Measurements from ENCODE around the gene TNFSF12. TPM values are rescaled to one million over a fixed set of nuclear protein-coding genes. Genes with fewer than 3 reads are reported as not detected.
"Not testable (repeated sequence)": the region's sequence is repeated elsewhere in the genome, so short reads cannot be mapped to it uniquely, and the experiment has no call there.

TNFSF12 gene
- total RNA-seq, 1 donor from 2014 or later, result 3.4 TPM

DNA sequence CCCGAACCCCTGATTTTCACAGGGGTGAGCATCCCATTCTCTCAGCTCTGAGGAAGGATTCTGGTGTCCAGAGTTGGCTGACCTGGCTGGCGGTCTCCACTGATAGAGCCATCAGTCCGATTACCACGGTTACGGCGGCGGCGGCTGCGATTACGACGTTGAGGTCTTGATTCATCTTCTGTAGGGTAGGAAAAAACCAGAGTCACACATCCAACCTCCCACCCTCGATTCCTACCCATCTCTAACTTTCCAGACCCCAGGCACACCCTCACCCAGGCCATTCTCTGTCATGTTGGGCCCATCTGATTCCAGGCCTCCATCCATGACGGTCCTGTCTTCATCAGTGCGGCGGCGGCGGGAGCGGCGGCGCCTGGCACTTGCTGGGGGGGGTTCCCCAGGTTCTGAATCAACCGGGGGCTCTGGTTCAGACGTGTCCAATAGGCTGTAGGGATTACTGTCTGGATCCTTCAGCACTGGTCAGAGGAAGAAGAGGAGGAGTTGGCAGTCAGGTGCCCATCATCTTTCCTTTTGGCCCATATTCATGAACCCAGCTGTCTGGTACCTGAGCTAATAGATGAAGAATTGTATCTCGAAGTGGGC lies 43.7 kb downstream of the TNFSF12 start:
- H3K9ac ChIP-seq (ENCODE audit: low read length), result no peak overlapping the region
- H3K27ac Mint-ChIP-seq (ENCODE audit: unreplicated experiment), result peak overlapping the region; percentile 20
- peaks cover 30% of the 10 kb centered on the region for H3K36me3 Mint-ChIP-seq (ENCODE audit: low read depth, unreplicated experiment)
- FAIRE-seq (no peak), DNase-seq (ENCODE audit: low read depth) (no peak)
- no peak overlapping the region for H3K27ac ChIP-seq (ENCODE audit: low read depth, low read length)
- no peaks in the 10 kb centered on the region for H3K27me3 ChIP-seq (ENCODE audit: insufficient read depth, low read length)
- peaks cover 44% of the 10 kb centered on the region for H3K36me3 ChIP-seq (ENCODE audit: insufficient read depth, low read length)
- peaks cover 38% of the 10 kb centered on the region for H3K4me1 ChIP-seq (ENCODE audit: insufficient read depth, low read length)
- H4K20me1 ChIP-seq (ENCODE audit: insufficient read depth, low read length), result peaks cover 44% of the 10 kb centered on the region
- H3K4me3 ChIP-seq (ENCODE audit: insufficient read depth, low read depth, low read length), result no peak overlapping the region
- H3K79me2 ChIP-seq (ENCODE audit: insufficient read depth, low read length), result peaks cover 20% of the 10 kb centered on the region
- H3K4me3 Mint-ChIP-seq (ENCODE audit: unreplicated experiment), result peak overlapping the region; percentile 54
- no peak overlapping the region for H3K4me2 ChIP-seq (ENCODE audit: low read length)
- H2AFZ ChIP-seq (ENCODE audit: low read depth, low read length), result no peak overlapping the region
- peaks cover 27% of the 10 kb centered on the region for H3K4me1 Mint-ChIP-seq (ENCODE audit: low read depth, unreplicated experiment)
- H3K9me3 Mint-ChIP-seq (ENCODE audit: unreplicated experiment), result no peaks in the 10 kb centered on the region
- no peaks in the 10 kb centered on the region for H3K9me3 ChIP-seq (ENCODE audit: insufficient read depth, low read depth, low read length)
- no peak for TF ChIP-seq EZH2 (IDR thresholded peaks at IDR 0.05; ENCODE audit: insufficient read depth, low read length)
- TF ChIP-seq, protein P1, sequence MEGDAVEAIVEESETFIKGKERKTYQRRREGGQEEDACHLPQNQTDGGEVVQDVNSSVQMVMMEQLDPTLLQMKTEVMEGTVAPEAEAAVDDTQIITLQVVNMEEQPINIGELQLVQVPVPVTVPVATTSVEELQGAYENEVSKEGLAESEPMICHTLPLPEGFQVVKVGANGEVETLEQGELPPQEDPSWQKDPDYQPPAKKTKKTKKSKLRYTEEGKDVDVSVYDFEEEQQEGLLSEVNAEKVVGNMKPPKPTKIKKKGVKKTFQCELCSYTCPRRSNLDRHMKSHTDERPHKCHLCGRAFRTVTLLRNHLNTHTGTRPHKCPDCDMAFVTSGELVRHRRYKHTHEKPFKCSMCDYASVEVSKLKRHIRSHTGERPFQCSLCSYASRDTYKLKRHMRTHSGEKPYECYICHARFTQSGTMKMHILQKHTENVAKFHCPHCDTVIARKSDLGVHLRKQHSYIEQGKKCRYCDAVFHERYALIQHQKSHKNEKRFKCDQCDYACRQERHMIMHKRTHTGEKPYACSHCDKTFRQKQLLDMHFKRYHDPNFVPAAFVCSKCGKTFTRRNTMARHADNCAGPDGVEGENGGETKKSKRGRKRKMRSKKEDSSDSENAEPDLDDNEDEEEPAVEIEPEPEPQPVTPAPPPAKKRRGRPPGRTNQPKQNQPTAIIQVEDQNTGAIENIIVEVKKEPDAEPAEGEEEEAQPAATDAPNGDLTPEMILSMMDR (IDR thresholded peaks at IDR 0.05; ENCODE audit: insufficient read depth, low read depth, low read length), result no peak
- no peaks in the 10 kb centered on the region for H3K27me3 Mint-ChIP-seq (ENCODE audit: low read depth, unreplicated experiment)

DNA sequence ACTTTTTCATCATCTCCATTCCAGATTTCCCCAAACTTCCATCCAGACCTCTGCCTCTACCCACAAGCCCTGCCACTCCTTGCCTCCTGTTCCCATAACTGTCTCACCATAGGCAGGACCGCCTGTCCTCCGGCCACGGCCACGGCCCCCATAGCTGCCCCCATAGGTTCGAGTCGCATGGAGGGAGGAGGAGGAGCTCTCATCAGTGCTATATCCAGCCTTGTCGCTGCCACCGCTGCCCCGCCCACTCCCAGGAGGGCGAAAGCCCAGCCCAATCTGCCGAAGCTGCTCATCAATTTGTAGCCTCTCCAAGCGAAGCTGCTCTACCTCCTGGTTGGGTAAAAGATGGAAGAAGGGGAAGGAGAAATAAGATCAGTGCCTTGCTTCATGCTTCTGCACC lies 44.4 kb downstream of the TNFSF12 start:
- Histone ChIP-seq H3K9ac (ENCODE audit: low read length) (no peak overlapping the region), H4K20me1 (ENCODE audit: insufficient read depth, low read length) (peaks cover 37% of the 10 kb centered on the region), H3K27ac (ENCODE audit: low read depth, low read length) (no peak overlapping the region), H3K36me3 (ENCODE audit: insufficient read depth, low read length) (peaks cover 44% of the 10 kb centered on the region), H3K4me2 (ENCODE audit: low read length) (no peak overlapping the region), H3K4me1 (ENCODE audit: insufficient read depth, low read length) (peaks cover 30% of the 10 kb centered on the region), H3K4me3 (ENCODE audit: insufficient read depth, low read depth, low read length) (no peak overlapping the region), H2AFZ (ENCODE audit: low read depth, low read length) (no peak overlapping the region), H3K9me3 (ENCODE audit: insufficient read depth, low read depth, low read length) (no peaks in the 10 kb centered on the region), H3K79me2 (ENCODE audit: insufficient read depth, low read length) (peaks cover 19% of the 10 kb centered on the region), H3K27me3 (ENCODE audit: insufficient read depth, low read length) (no peaks in the 10 kb centered on the region)
- H3K4me3 Mint-ChIP-seq (ENCODE audit: unreplicated experiment), result no peak overlapping the region
- DNase-seq (ENCODE audit: low read depth) (no peak), FAIRE-seq (no peak)
- H3K9me3 Mint-ChIP-seq (ENCODE audit: unreplicated experiment), result no peaks in the 10 kb centered on the region
- H3K27ac Mint-ChIP-seq (ENCODE audit: unreplicated experiment), result peak overlapping the region; percentile 87
- peaks cover 19% of the 10 kb centered on the region for H3K4me1 Mint-ChIP-seq (ENCODE audit: low read depth, unreplicated experiment)
- no peak for TF ChIP-seq EZH2 (IDR thresholded peaks at IDR 0.05; ENCODE audit: insufficient read depth, low read length)
- TF ChIP-seq, protein P1 (IDR thresholded peaks at IDR 0.05; ENCODE audit: insufficient read depth, low read depth, low read length), result no peak
- no peaks in the 10 kb centered on the region for H3K27me3 Mint-ChIP-seq (ENCODE audit: low read depth, unreplicated experiment)
- H3K36me3 Mint-ChIP-seq (ENCODE audit: low read depth, unreplicated experiment), result peaks cover 30% of the 10 kb centered on the region

DNA sequence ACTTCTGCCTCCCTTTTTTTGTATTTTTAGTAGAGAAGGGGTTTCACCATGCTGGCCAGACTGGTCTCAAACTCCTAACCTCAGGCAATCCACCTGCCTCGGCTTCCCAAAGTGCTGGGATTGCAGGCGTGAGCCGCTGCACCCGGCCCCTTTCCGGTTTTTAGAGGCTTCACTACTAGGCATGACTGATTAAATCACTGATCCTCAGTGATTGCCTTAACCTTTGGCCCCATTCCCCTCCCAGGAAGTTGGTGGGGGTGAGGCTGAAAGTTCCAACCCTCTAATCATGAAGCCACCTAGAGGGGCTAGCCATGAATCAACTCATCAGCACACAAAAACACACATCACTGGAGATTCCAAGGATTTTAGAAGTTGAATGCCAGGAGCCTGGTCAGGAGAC lies 48.7 kb downstream of the TNFSF12 start:
- H3K4me1 Mint-ChIP-seq (ENCODE audit: low read depth, unreplicated experiment); H3K9ac ChIP-seq (ENCODE audit: low read length); H3K27ac ChIP-seq (ENCODE audit: low read depth, low read length); H3K4me3 Mint-ChIP-seq (ENCODE audit: unreplicated experiment); H3K4me3 ChIP-seq (ENCODE audit: insufficient read depth, low read depth, low read length); H3K9me3 ChIP-seq (ENCODE audit: insufficient read depth, low read depth, low read length); H3K27me3 Mint-ChIP-seq (ENCODE audit: low read depth, unreplicated experiment); H3K4me2 ChIP-seq (ENCODE audit: low read length); DNase-seq (ENCODE audit: low read depth); H3K27me3 ChIP-seq (ENCODE audit: insufficient read depth, low read length); H3K4me1 ChIP-seq (ENCODE audit: insufficient read depth, low read length); H3K79me2 ChIP-seq (ENCODE audit: insufficient read depth, low read length); H3K27ac Mint-ChIP-seq (ENCODE audit: unreplicated experiment); H3K9me3 Mint-ChIP-seq (ENCODE audit: unreplicated experiment); H2AFZ ChIP-seq (ENCODE audit: low read depth, low read length): not testable (repeated sequence)
- peaks cover 31% of the 10 kb centered on the region for H3K36me3 Mint-ChIP-seq (ENCODE audit: low read depth, unreplicated experiment)
- Histone ChIP-seq H3K36me3 (ENCODE audit: insufficient read depth, low read length) (peaks cover 56% of the 10 kb centered on the region), H4K20me1 (ENCODE audit: insufficient read depth, low read length) (peaks cover 28% of the 10 kb centered on the region)
- peak; percentile 37 for FAIRE-seq
